Thymus (tissue), 11 donors: ENCODE measurements around the gene LPCAT2. TPM values are rescaled to one million over a fixed set of nuclear protein-coding genes. Genes with fewer than 3 reads are reported as not detected.
A peak's percentile ranks its signal among the peaks of the same experiment; 100 is the strongest.

Source experiments
- DNase-seq, 9 donors: peaks; one replicate each; pipeline ENCODE4 v3.0.0-alpha.2; 2013; ENCODE audit warnings: low spot score in 9 of 9, low read depth in 6 of 9, missing footprints in 1 of 9
- H3K27ac ChIP-seq, 2 donors: one replicate each; pipeline ENCODE4 v1.5.1; 2013; ENCODE audit warnings: control low read depth in 1 of 2, low read depth in 1 of 2, low read length in 1 of 2, mild to moderate bottlenecking in 1 of 2, moderate library complexity in 1 of 2
- H3K27me3 ChIP-seq, 2 donors: one replicate each; pipeline ENCODE4 v1.5.1; 2013; ENCODE audit warnings: low read length in 1 of 2; ENCODE audit not compliant: control insufficient read depth in 2 of 2, insufficient read depth in 1 of 2
- H3K36me3 ChIP-seq, 2 donors: one replicate each; pipeline ENCODE4 v1.5.1; 2013; ENCODE audit warnings: low read length in 1 of 2, mild to moderate bottlenecking in 1 of 2, moderate library complexity in 1 of 2; ENCODE audit not compliant: control insufficient read depth in 2 of 2, insufficient read depth in 2 of 2
- H3K4me1 ChIP-seq, 2 donors: one replicate each; pipeline ENCODE4 v1.5.1; 2013; ENCODE audit warnings: low read length in 2 of 2; ENCODE audit not compliant: control insufficient read depth in 2 of 2, insufficient read depth in 2 of 2
- H3K4me3 ChIP-seq, 2 donors: one replicate each; pipeline ENCODE4 v1.5.1; 2013; ENCODE audit warnings: low read length in 2 of 2, control low read depth in 1 of 2, mild to moderate bottlenecking in 1 of 2
- H3K9me3 ChIP-seq, 2 donors: one replicate each; pipeline ENCODE4 v1.5.1; 2013; ENCODE audit warnings: low read length in 1 of 2, mild to moderate bottlenecking in 1 of 2; ENCODE audit not compliant: control insufficient read depth in 2 of 2, insufficient read depth in 1 of 2
- WGBS: extraction: QIAGEN DNeasy Blood & Tissue Kit; methylation state at CpG from one replicate; pipeline ENCODE4 v1.1.7; 2013; 5-methylcytosine and 5-hydroxymethylcytosine counted together
- polyA plus RNA-seq: library from polyadenylated mRNA; stranded (reverse); fragments of 200-250 nt; gene quantifications from one replicate; pipeline ENCODE4 v1.2.3, GENCODE V29; 2013
- total RNA-seq: library from RNA; stranded (reverse); fragments of 120-200 nt; gene quantifications from one replicate; pipeline ENCODE4 v1.2.4, GENCODE V29; 2013
- donor health status: healthy.

The LPCAT2 gene
- total and polyA plus RNA-seq, 2 donors: 5.2 to 11.2 TPM

DNA sequence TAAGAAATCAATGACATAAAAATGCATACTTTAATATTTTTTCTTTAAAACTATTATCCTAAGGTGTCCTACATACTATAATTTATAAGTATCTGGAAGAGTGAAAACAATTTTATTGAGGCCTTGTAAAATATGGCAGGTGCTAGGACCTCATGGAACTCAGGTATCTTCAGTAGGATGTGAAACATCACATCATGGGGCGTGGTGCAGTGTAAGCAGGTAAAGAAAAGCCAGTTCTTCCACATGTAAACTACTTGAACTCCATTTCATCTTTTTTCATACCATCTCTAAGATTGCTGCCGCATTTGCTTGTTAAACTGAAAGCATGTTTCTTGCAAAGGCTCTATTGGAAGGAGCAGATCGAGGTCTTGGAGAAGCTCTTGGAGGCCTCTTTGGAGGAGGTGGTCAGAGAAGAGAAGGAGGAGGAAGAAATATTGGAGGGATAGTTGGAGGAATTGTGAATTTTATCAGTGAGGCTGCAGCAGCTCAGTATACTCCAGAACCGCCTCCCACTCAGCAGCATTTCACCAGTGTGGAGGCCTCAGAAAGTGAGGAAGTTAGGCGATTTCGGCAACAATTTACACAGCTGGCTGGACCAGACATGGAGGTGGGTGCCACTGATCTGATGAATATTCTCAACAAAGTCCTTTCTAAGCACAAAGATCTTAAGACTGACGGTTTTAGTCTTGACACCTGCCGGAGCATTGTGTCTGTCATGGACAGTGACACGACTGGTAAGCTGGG is 57.7 kb downstream of the LPCAT2 start, which contains the start of gene CAPNS2:
Gene CAPNS2, plus strand, starts transcription at position 253 of the 744 bp plus-strand sequence. Its CDS starts 73 bp downstream, at position 326.
- H3K36me3 ChIP-seq: no peaks in the 10 kb centered on the region
- H3K27ac ChIP-seq: peak within 1 kb of the TSS; percentile 10 to 32
- WGBS: 97% methylated on average over 9 of the region's 9 CpGs
- H3K27me3 ChIP-seq: no peaks in the 10 kb centered on the region
- no peaks in the 10 kb centered on the region for H3K9me3 ChIP-seq
- DNase-seq: no peak
- peaks cover 0 to 9% of the 10 kb centered on the region in 2 donors for H3K4me1 ChIP-seq
- H3K4me3 ChIP-seq: no peak within 1 kb of the TSS

DNA sequence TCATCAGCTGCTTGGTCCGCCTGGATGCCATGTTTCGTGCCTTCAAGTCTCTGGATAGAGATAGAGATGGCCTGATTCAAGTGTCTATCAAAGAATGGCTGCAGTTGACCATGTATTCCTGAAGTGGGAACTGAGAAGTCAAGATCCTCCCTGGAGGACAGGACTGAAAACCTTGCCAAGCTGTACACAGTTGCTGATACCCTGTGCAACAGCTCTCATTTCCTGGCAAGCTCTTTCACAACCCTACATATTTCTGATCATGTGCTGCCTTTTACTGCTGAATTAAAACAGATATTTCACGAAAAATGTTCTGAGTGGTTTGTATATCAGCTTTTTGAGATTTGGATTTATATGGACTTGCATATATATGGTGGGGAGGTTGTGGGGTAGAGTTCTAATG is 58.5 kb downstream of the LPCAT2 start:
- Histone ChIP-seq H3K36me3 (no peaks in the 10 kb centered on the region), H3K4me1 (peaks cover 0 to 9% of the 10 kb centered on the region in 2 donors), H3K27me3 (no peaks in the 10 kb centered on the region), H3K9me3 (no peaks in the 10 kb centered on the region), H3K27ac (peak overlapping the region in 1 of 2 donors; percentile 32), H3K4me3 (no peak overlapping the region)
- DNase-seq: peak in 1 of 9 donors; percentile 3
- 89% methylated on average over 3 of the region's 3 CpGs for WGBS

DNA sequence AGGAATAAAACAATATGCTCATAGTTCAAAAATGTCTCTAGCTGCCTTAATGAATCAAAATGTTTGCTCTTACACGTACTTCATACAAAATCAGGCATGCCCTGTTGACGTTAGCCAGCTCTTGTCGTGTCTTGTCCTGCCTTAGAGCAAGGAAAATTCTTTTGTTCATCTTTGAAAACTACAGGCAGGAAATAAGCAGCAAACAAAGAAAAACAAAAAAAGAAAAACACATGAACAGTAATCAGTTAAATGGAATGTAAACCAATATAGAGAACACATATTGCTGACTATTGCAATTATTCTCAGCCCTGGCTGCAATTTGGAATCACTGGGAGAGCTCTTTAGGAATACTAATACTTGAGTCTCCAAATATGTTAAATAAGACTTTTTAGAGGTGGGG is 59.3 kb downstream of the LPCAT2 start:
- Histone ChIP-seq H3K27ac (no peak overlapping the region), H3K9me3 (no peaks in the 10 kb centered on the region), H3K4me1 (peaks cover 0 to 9% of the 10 kb centered on the region in 2 donors), H3K36me3 (no peaks in the 10 kb centered on the region), H3K4me3 (no peak overlapping the region), H3K27me3 (no peaks in the 10 kb centered on the region)
- DNase-seq: no peak
- 88% methylated on average over 3 of the region's 3 CpGs for WGBS

DNA sequence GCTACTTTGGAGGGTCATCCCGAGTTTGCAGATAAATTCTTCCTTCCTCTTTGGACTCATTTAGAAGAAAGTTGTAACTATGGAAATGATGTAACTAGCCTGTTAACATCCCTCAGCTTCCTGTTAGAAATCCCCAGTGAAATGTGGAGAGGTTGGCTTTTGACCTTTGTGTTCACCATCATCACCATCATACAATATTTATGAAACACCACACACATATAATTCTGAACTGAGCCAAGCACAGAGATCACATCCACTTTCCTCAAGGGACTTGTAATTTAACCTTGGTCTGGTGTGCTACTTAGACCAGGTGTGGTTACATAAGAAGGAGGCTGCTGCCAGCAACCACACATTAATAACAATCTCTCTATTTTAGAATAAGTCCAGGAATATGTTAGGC is 60.2 kb downstream of the LPCAT2 start:
- no peaks in the 10 kb centered on the region for H3K9me3 ChIP-seq
- H3K4me1 ChIP-seq: peaks cover 0 to 9% of the 10 kb centered on the region in 2 donors
- no peak for DNase-seq
- H3K27ac ChIP-seq: no peak overlapping the region
- 67% methylated on average over 1 of the region's 1 CpG for WGBS
- H3K36me3 ChIP-seq: no peaks in the 10 kb centered on the region
- no peak overlapping the region for H3K4me3 ChIP-seq
- H3K27me3 ChIP-seq: no peaks in the 10 kb centered on the region

- Histone ChIP-seq H3K9me3 (no peaks in the 10 kb centered on the region), H3K4me3 (no peak overlapping the region), H3K27me3 (no peaks in the 10 kb centered on the region), H3K27ac (no peak overlapping the region), H3K36me3 (no peaks in the 10 kb centered on the region), H3K4me1 (peaks cover 0 to 9% of the 10 kb centered on the region in 2 donors)
- DNase-seq: no peak
- WGBS: 96% methylated on average over 5 of the region's 5 CpGs
Observed at GRCh38 chr16:55570159-55570558, 61.3 kb downstream of the LPCAT2 start.

DNA sequence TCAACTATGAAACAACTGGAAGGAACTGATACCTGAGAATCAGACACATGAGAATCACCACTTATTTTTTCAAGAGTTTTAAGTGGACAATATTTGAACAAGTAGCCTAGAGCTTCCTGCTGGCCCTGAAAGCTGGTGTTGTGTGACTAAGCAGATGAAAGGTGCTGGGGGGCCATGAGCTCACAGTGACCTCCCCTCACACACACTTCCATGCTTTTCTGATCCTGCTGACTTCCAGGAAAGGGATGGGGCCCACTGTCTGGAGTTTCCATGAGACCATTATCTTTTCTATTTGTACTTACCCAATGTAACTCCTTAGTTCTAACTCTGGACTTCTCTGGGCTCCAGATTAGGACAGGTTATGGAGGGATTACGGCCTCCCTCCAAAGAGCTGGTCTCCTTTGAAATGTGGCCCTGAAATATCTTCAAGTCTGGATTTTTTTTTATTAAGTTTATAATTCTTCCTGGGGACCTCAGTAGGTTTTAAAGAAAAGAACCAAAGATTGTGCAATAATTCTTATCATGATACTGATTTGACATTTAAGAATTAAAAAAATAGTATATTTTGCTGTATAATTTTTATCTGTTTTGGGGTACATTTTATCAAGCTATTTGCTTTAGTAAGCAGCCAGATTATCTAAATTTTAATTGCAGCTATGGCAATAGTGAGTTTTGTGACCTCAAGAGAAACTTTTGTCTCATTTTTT is 62.5 kb downstream of the LPCAT2 start:
- Histone ChIP-seq H3K9me3 (no peaks in the 10 kb centered on the region), H3K4me1 (peaks cover 0 to 9% of the 10 kb centered on the region in 2 donors), H3K36me3 (no peaks in the 10 kb centered on the region), H3K4me3 (no peak overlapping the region), H3K27ac (no peak overlapping the region), H3K27me3 (no peaks in the 10 kb centered on the region)
- 97% methylated on average over 1 of the region's 1 CpG for WGBS
- DNase-seq: no peak

GRCh38 chr16:55572439-55572838 is 63.6 kb downstream of the LPCAT2 start:
- no peaks in the 10 kb centered on the region for H3K27me3 ChIP-seq
- H3K27ac ChIP-seq: no peak overlapping the region
- H3K4me3 ChIP-seq: no peak overlapping the region
- H3K9me3 ChIP-seq: no peaks in the 10 kb centered on the region
- no peaks in the 10 kb centered on the region for H3K36me3 ChIP-seq
- no peak for DNase-seq
- peaks cover 0 to 3% of the 10 kb centered on the region in 2 donors for H3K4me1 ChIP-seq
- WGBS: 93% methylated on average over 4 of the region's 4 CpGs

DNA sequence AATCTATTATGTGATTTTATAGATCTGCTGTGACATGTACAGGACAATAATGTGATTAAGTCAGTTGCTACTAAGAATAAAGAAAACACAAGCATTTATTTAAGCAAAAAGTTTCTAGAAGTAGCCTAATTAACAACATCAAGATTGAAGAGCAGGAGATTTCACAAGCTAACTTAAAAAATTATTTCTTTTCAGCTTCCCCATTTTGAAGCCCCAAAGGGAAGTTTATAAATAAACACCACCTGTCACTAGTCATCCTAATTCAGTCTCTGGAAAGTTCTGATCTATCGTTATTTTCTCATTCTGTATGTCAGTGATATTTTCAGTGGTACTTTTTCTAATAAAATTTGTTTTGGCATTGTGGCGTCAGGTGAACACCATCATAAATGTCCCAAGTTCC is 65.9 kb downstream of the LPCAT2 start:
- H3K4me3 ChIP-seq: no peak overlapping the region
- H3K27me3 ChIP-seq: no peaks in the 10 kb centered on the region
- no peaks in the 10 kb centered on the region for H3K9me3 ChIP-seq
- no peak overlapping the region for H3K27ac ChIP-seq
- no peak for DNase-seq
- H3K4me1 ChIP-seq: no peaks in the 10 kb centered on the region
- WGBS: 44% methylated on average over 2 of the region's 2 CpGs
- no peaks in the 10 kb centered on the region for H3K36me3 ChIP-seq

DNA sequence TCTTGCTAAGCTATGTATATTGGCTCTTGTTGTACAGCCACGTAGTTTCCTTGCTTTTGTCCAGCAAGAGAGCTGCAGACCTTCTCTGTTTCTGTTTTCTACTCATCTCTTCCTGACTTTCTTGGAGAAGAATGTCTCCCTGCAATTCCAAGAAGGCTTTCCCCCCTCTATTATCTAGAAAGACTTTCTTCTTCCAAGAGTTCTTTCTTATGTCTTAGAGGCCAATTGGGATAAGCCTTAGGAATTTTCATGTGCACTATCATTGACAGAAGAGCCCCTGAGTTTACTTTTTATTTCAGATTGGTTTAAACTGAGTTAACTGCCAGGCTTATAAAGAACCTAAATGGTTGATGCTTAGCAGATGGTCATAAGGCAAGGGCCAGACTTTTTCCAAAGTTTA is 66.6 kb downstream of the LPCAT2 start:
- DNase-seq: no peak
- H3K36me3 ChIP-seq: no peaks in the 10 kb centered on the region
- 85% methylated on average over 1 of the region's 1 CpG for WGBS
- H3K27me3 ChIP-seq: no peaks in the 10 kb centered on the region
- H3K9me3 ChIP-seq: no peaks in the 10 kb centered on the region
- no peak overlapping the region for H3K27ac ChIP-seq
- H3K4me1 ChIP-seq: no peaks in the 10 kb centered on the region
- no peak overlapping the region for H3K4me3 ChIP-seq
